IMR-90 (cell line): Measurements from ENCODE around the gene LSM7. TPM values are rescaled to one million over a fixed set of nuclear protein-coding genes. Genes with fewer than 3 reads are reported as not detected.

Experiments
- ATAC-seq: fragments of 200-7000 bp; cut with Tn5 transposase; 2 replicates; pipeline ENCODE4 v1.9.1; 2020; ENCODE audit warnings: low read depth, mild to moderate bottlenecking, moderate library complexity
- BruUV-seq: library from RNA; stranded (reverse); fragments of 400-500 nt; replicated peaks from 2 replicates; lab custom pipeline; 2021; lab: Mats Ljungman, UMichigan
- CTCF ChIA-PET: fragments of 300-600 bp; formaldehyde crosslinking; extraction: SDS; loops from one replicate; lab custom pipeline; 2021; ENCODE audit warnings: antibody characterized with exemption; lab: Yijun Ruan, JAX
- POLR2A ChIA-PET: fragments of 300-600 bp; sonication (Branson Sonifier 250); formaldehyde crosslinking; loops from one replicate; lab custom pipeline; 2022; ENCODE audit warnings: antibody characterized with exemption; ENCODE audit not compliant: unreplicated experiment; lab: Charles Lee
- DNase-seq: peaks from one replicate; pipeline ENCODE4 v3.0.0; 2013
- H2AFZ ChIP-seq: replicated peaks from 2 replicates; pipeline ENCODE3; 2013; ENCODE audit warnings: low read length, mild to moderate bottlenecking; ENCODE audit not compliant: poor library complexity
- H2AK5ac ChIP-seq: 2 replicates; pipeline ENCODE4 v1.6.1; 2013; ENCODE audit warnings: low read depth, low read length, inconsistent platforms
- H2AK9ac ChIP-seq: replicated peaks from 2 replicates; pipeline ENCODE3; 2013; ENCODE audit warnings: mild to moderate bottlenecking, low read depth, low read length, moderate library complexity; ENCODE audit not compliant: poor library complexity
- H2BK120ac ChIP-seq: 2 replicates; pipeline ENCODE4 v1.6.1; 2013; ENCODE audit warnings: low read depth, low read length, inconsistent platforms
- H2BK15ac ChIP-seq: 3 replicates; pipeline ENCODE4 v1.6.1; 2013; ENCODE audit warnings: low read depth, low read length, inconsistent platforms
- H2BK20ac ChIP-seq: 2 replicates; pipeline ENCODE4 v1.6.1; 2013; ENCODE audit warnings: low read depth, mild to moderate bottlenecking, inconsistent platforms, low read length, moderate library complexity
- H2BK5ac ChIP-seq: 2 replicates; pipeline ENCODE4 v1.6.1; 2013; ENCODE audit warnings: mild to moderate bottlenecking, low read depth, low read length, inconsistent platforms; ENCODE audit not compliant: poor library complexity, severe bottlenecking
- H3K14ac ChIP-seq: replicated peaks from 2 replicates; pipeline ENCODE4 v1.6.1; 2013; ENCODE audit warnings: low read depth, low read length, inconsistent platforms
- H3K18ac ChIP-seq: 2 replicates; pipeline ENCODE4 v1.6.1; 2013; ENCODE audit warnings: low read depth, low read length, control low read depth
- H3K23ac ChIP-seq: 2 replicates; pipeline ENCODE4 v1.6.1; 2013; ENCODE audit warnings: low read depth, low read length, inconsistent platforms
- H3K27ac ChIP-seq: 2 replicates; pipeline ENCODE4 v1.5.1; 2013; ENCODE audit warnings: mild to moderate bottlenecking, control low read depth, low read length; ENCODE audit not compliant: insufficient read depth
- H3K27me3 ChIP-seq: 2 replicates; pipeline ENCODE4 v1.6.1; 2013; ENCODE audit warnings: low read length; ENCODE audit not compliant: control insufficient read depth, insufficient read depth
- H3K36me3 ChIP-seq: 2 replicates; pipeline ENCODE4 v1.6.1; 2013; ENCODE audit warnings: low read length, mixed read lengths; ENCODE audit not compliant: control insufficient read depth, insufficient read depth
- H3K4ac ChIP-seq: 2 replicates; pipeline ENCODE4 v1.6.1; 2013; ENCODE audit warnings: low read depth, low read length, inconsistent platforms
- H3K4me1 ChIP-seq: 2 replicates; pipeline ENCODE4 v1.6.1; 2013; ENCODE audit warnings: low read length, mixed read lengths; ENCODE audit not compliant: control insufficient read depth, insufficient read depth
- H3K4me2 ChIP-seq: 2 replicates; pipeline ENCODE4 v1.6.1; 2013; ENCODE audit warnings: low read depth, mild to moderate bottlenecking, control low read depth, low read length, moderate library complexity
- H3K4me3 ChIP-seq: 2 replicates; pipeline ENCODE4 v1.5.1; 2013; ENCODE audit warnings: low read depth, mild to moderate bottlenecking, control low read depth, low read length, moderate library complexity; ENCODE audit not compliant: insufficient read depth
- H3K56ac ChIP-seq: 2 replicates; pipeline ENCODE4 v1.6.1; 2013; ENCODE audit warnings: low read length, inconsistent platforms; ENCODE audit not compliant: insufficient read depth; ENCODE audit errors: extremely low read depth
- H3K79me1 ChIP-seq, 2 experiments: 2 replicates each; pipeline ENCODE4 v1.6.1; 2013; ENCODE audit warnings: low read length in 2 of 2, inconsistent platforms in 1 of 2, low read depth in 1 of 2
- H3K9ac ChIP-seq: 2 replicates; pipeline ENCODE4 v1.6.1; 2013; ENCODE audit warnings: low read depth, low read length, control low read depth
- H3K9me1 ChIP-seq: 2 replicates; pipeline ENCODE4 v1.6.1; 2013; ENCODE audit warnings: low read length, inconsistent platforms; ENCODE audit not compliant: insufficient read depth
- H3K9me3 ChIP-seq: 2 replicates; pipeline ENCODE4 v1.6.1; 2013; ENCODE audit warnings: low read length; ENCODE audit not compliant: control insufficient read depth, insufficient read depth
- H4K20me1 ChIP-seq: 2 replicates; pipeline ENCODE4 v1.6.1; 2013; ENCODE audit warnings: low read length, inconsistent platforms; ENCODE audit not compliant: insufficient read depth
- H4K5ac ChIP-seq: 2 replicates; pipeline ENCODE4 v1.6.1; 2013; ENCODE audit warnings: mild to moderate bottlenecking, low read depth, low read length, control low read depth
- H4K8ac ChIP-seq, 2 experiments: 2 replicates each; pipeline ENCODE4 v1.6.1; 2013; ENCODE audit warnings: low read depth in 2 of 2, low read length in 2 of 2, control low read depth in 1 of 2, inconsistent platforms in 1 of 2
- H4K91ac ChIP-seq: 2 replicates; pipeline ENCODE4 v1.6.1; 2013; ENCODE audit warnings: low read depth, low read length, inconsistent platforms; ENCODE audit not compliant: insufficient read depth
- BHLHE40 ChIP-seq: fragments of 150-350 bp; IDR thresholded peaks from 2 replicates; pipeline ENCODE4 v1.6.1; 2016; ENCODE audit warnings: mild to moderate bottlenecking, low read depth, low read length
- CEBPB ChIP-seq: IDR thresholded peaks from 2 replicates; pipeline ENCODE4 v1.6.1; 2012; ENCODE audit warnings: low read depth, low read length, improper control_type of control experiment
- CHD1 ChIP-seq: IDR thresholded peaks from 2 replicates; pipeline ENCODE4 v1.6.1; 2012; ENCODE audit warnings: low read depth, low read length, improper control_type of control experiment
- CTCF ChIP-seq: conservative IDR thresholded peaks from 2 replicates; pipeline ENCODE4 v1.5.1; 2012; ENCODE audit warnings: mild to moderate bottlenecking, low read depth, low read length, improper control_type of control experiment
- FOS ChIP-seq: fragments of 150-350 bp; IDR thresholded peaks from 2 replicates; pipeline ENCODE4 v1.6.1; 2016; ENCODE audit warnings: low read depth, low read length
- MAFK ChIP-seq: IDR thresholded peaks from 2 replicates; pipeline ENCODE4 v1.6.1; 2012; ENCODE audit warnings: low read depth, low read length, improper control_type of control experiment
- MAZ ChIP-seq: IDR thresholded peaks from 2 replicates; pipeline ENCODE4 v1.6.1; 2012; ENCODE audit warnings: low read depth, mild to moderate bottlenecking, low read length, improper control_type of control experiment, moderate library complexity, borderline replicate concordance
- MXI1 ChIP-seq: IDR thresholded peaks from 2 replicates; pipeline ENCODE4 v1.6.1; 2012; ENCODE audit warnings: low read depth, mild to moderate bottlenecking, low read length, moderate library complexity, borderline replicate concordance
- NFE2L2 ChIP-seq: fragments of 150-350 bp; IDR thresholded peaks from 2 replicates; pipeline ENCODE4 v1.6.1; 2016; ENCODE audit warnings: low read depth, mild to moderate bottlenecking, low read length
- POLR2A ChIP-seq: IDR thresholded peaks from 2 replicates; pipeline ENCODE4 v1.6.1; 2012; ENCODE audit warnings: mild to moderate bottlenecking, low read depth, low read length
- RAD21 ChIP-seq: IDR thresholded peaks from 2 replicates; pipeline ENCODE4 v1.6.1; 2012; ENCODE audit warnings: low read length, improper control_type of control experiment
- RCOR1 ChIP-seq: IDR thresholded peaks from 2 replicates; pipeline ENCODE4 v1.6.1; 2012; ENCODE audit warnings: mild to moderate bottlenecking, low read length, improper control_type of control experiment; ENCODE audit not compliant: insufficient replicate concordance
- RFX5 ChIP-seq: IDR thresholded peaks from 2 replicates; pipeline ENCODE4 v1.8.0; 2012; ENCODE audit warnings: low read depth, mild to moderate bottlenecking, low read length, moderate library complexity
- SMC3 ChIP-seq: fragments of 150-350 bp; IDR thresholded peaks from 2 replicates; pipeline ENCODE4 v1.6.1; 2016; ENCODE audit warnings: low read depth, mild to moderate bottlenecking, antibody characterized with exemption, low read length, moderate library complexity
- WGBS, 2 experiments: methylation state at CpG; one replicate each; pipeline versions ENCODE4 v1.1.5 to v1.1.7; 2013; ENCODE audit warnings: missing lambda C conversion rate in 2 of 2; ENCODE audit not compliant: insufficient read length in 1 of 2; ENCODE audit errors: extremely low coverage in 2 of 2; 5-methylcytosine and 5-hydroxymethylcytosine counted together
- dilution Hi-C: fragments of 300-500 bp; cut with HindIII; formaldehyde crosslinking; loops from one replicate; pipeline ENCODE4 v1.14.3; 2018; ENCODE audit warnings: low sequenced_read_pairs; ENCODE audit not compliant: unreplicated experiment
- in situ Hi-C: fragments of 300-500 bp; cut with MboI; formaldehyde crosslinking; loops from 3 replicates; pipeline ENCODE4 v1.14.3; 2019; ENCODE audit warnings: low sequenced_read_pairs, inconsistent platforms, mixed read lengths
- intact Hi-C: fragments of 100-400 bp; cut with micrococcal nuclease; formaldehyde crosslinking; loops from 2 replicates; pipeline ENCODE4 v1.10.0; 2022
- polyA plus RNA-seq, 3 experiments: library from polyadenylated mRNA; depleted of rRNA; stranded (reverse); fragments of >200 nt; gene quantifications; 2 replicates each; pipeline ENCODE4 v1.2.3, GENCODE V29; 2012; ENCODE audit warnings: low replicate concordance in 1 of 3
- total RNA-seq: library from RNA; depleted of rRNA; stranded (reverse); fragments of >200 nt; gene quantifications from 2 replicates; pipeline ENCODE4 v1.2.3, GENCODE V29; 2012
- TF ChIP-seq, protein P1 (sequence below): fragments of 150-350 bp; IDR thresholded peaks from 2 replicates; pipeline ENCODE4 v1.6.1; 2017; ENCODE audit warnings: mild to moderate bottlenecking, antibody characterized with exemption, low read length, low read depth
- TF ChIP-seq, protein P2 (sequence below): fragments of 150-350 bp; IDR thresholded peaks from 2 replicates; pipeline ENCODE4 v1.6.1; 2016; ENCODE audit warnings: low read depth, mild to moderate bottlenecking, low read length, moderate library complexity, borderline replicate concordance

The LSM7 gene
- total and polyA plus RNA-seq, 2 of the 4 experiments (the other 2 are of a cell fraction), result 145 to 708 TPM

DNA sequence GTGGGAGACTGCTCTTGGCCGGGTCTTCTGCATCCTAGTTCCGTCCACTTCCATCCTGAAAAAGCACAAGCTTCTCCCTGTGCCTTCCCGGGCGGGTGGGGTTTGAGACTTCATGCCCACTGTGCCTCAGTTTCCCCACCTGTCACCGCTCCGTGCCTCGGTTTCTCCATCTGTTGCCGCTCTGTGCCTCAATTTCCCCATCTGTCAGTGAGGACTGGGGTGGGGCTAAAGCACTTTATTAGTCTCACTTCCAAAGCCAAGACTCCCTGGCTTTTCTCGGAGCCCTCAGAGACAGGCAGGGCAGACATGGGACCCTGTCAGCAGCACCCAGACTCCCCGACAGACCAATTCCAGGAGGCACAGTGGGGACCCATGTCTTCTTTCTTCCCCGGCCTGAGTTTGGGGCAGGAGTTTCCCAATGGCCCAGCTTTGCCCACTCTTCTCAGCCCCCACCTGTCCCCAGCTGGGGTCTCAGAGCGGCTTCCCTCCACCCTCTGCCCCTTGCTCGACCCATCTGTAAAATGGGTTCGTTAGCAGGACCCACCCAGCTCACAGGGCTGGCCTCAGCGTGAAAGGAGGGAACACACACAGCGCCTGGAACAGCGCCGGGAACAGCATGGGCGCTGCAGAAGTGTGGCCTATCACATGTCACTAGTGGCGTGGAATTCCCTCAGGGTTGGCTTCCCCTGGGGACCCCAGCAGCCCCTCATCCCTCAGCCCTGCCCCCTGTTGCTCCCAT lies 41.8 kb downstream of the LSM7 start:
- H2BK20ac ChIP-seq, result no peak overlapping the region
- H3K18ac ChIP-seq, result no peak overlapping the region
- H2AFZ ChIP-seq, result peak overlapping the region; percentile 32
- peaks cover 26% of the 10 kb centered on the region for H4K20me1 ChIP-seq
- H4K91ac ChIP-seq, result no peak overlapping the region
- no peak overlapping the region for H3K4me3 ChIP-seq
- H3K9ac ChIP-seq, result no peak overlapping the region
- H2BK120ac ChIP-seq, result no peak overlapping the region
- WGBS, 2 experiments, result 81% methylated on average over 11 of the region's 20 CpGs; no CpG with 5 or more reads in 1 of the 2 experiments
- H3K27ac ChIP-seq, result no peak overlapping the region
- no peaks in the 10 kb centered on the region for H3K9me3 ChIP-seq
- in situ Hi-C loops, result no loop called here
- H3K4me1 ChIP-seq, result peaks cover 11% of the 10 kb centered on the region
- dilution Hi-C loops, result no loop called here
- no peak overlapping the region for H4K5ac ChIP-seq
- intact Hi-C loops, result no loop called here
- TF ChIP-seq SMC3, result no peak
- no peak for TF ChIP-seq POLR2A
- TF ChIP-seq RCOR1, result no peak
- TF ChIP-seq MXI1, result no peak
- TF ChIP-seq CTCF, result no peak
- no peak for TF ChIP-seq MAZ
- TF ChIP-seq, protein P1, sequence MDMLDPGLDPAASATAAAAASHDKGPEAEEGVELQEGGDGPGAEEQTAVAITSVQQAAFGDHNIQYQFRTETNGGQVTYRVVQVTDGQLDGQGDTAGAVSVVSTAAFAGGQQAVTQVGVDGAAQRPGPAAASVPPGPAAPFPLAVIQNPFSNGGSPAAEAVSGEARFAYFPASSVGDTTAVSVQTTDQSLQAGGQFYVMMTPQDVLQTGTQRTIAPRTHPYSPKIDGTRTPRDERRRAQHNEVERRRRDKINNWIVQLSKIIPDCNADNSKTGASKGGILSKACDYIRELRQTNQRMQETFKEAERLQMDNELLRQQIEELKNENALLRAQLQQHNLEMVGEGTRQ, result no peak
- no peak for TF ChIP-seq CHD1
- TF ChIP-seq RFX5, result no peak
- TF ChIP-seq CEBPB, result no peak
- no peak for TF ChIP-seq FOS
- no peak for TF ChIP-seq NFE2L2
- no peak for TF ChIP-seq RAD21
- TF ChIP-seq, protein P2, sequence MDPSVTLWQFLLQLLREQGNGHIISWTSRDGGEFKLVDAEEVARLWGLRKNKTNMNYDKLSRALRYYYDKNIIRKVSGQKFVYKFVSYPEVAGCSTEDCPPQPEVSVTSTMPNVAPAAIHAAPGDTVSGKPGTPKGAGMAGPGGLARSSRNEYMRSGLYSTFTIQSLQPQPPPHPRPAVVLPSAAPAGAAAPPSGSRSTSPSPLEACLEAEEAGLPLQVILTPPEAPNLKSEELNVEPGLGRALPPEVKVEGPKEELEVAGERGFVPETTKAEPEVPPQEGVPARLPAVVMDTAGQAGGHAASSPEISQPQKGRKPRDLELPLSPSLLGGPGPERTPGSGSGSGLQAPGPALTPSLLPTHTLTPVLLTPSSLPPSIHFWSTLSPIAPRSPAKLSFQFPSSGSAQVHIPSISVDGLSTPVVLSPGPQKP, result no peak
- TF ChIP-seq BHLHE40, result no peak
- no peak for TF ChIP-seq MAFK
- no peak overlapping the region for H4K8ac ChIP-seq
- no peak overlapping the region for H3K4me2 ChIP-seq
- H3K9me1 ChIP-seq, result no peaks in the 10 kb centered on the region
- peaks cover 52% of the 10 kb centered on the region for H3K27me3 ChIP-seq
- BruUV-seq, result no TSS peak
- H3K14ac ChIP-seq, result no peak overlapping the region
- no peak overlapping the region for H3K56ac ChIP-seq
- ChIA-PET POLR2A (no interaction called here), CTCF (no interaction called here)
- H3K23ac ChIP-seq, result no peak overlapping the region
- DNase-seq, result no peak
- no peaks in the 10 kb centered on the region for H3K79me1 ChIP-seq
- no peaks in the 10 kb centered on the region for H3K36me3 ChIP-seq
- H2AK5ac ChIP-seq, result no peak overlapping the region
- H3K4ac ChIP-seq, result no peak overlapping the region
- H2BK5ac ChIP-seq, result no peak overlapping the region
- H2BK15ac ChIP-seq, result no peak overlapping the region
- no peak overlapping the region for H2AK9ac ChIP-seq
- ATAC-seq, result no peak
